Progenitor cell of endocrine pancreas (in vitro differentiated cells): ENCODE measurements around the gene GID8. TPM values are rescaled to one million over a fixed set of nuclear protein-coding genes. Genes with fewer than 3 reads are reported as not detected.

Experiments
- DNase-seq: peaks from one replicate; pipeline ENCODE4 v3.0.0; 2021; ENCODE audit warnings: low spot score; ENCODE audit not compliant: unreplicated experiment
- H3K27ac Mint-ChIP-seq: 2 replicates; pipeline ENCODE4 v1.8.0; 2021; ENCODE audit warnings: mild to moderate bottlenecking, moderate library complexity, mixed read lengths
- H3K27me3 Mint-ChIP-seq: 2 replicates; pipeline ENCODE4 v1.8.0; 2021; ENCODE audit warnings: mixed read lengths
- H3K36me3 Mint-ChIP-seq: 2 replicates; pipeline ENCODE4 v1.8.0; 2022; ENCODE audit warnings: mixed read lengths; ENCODE audit not compliant: insufficient read depth
- H3K4me1 Mint-ChIP-seq: 2 replicates; pipeline ENCODE4 v1.8.0; 2021; ENCODE audit warnings: low read depth, mixed read lengths
- H3K4me3 Mint-ChIP-seq: 2 replicates; pipeline ENCODE4 v1.8.0; 2021; ENCODE audit warnings: low read depth, mild to moderate bottlenecking, moderate library complexity, mixed read lengths
- H3K9me3 Mint-ChIP-seq: 2 replicates; pipeline ENCODE4 v1.8.0; 2021; ENCODE audit warnings: low read depth, mixed read lengths
- total RNA-seq: library from RNA; stranded (reverse); gene quantifications from 2 replicates; pipeline ENCODE4 v1.2.1, GENCODE V29; 2021
- TF ChIP-seq, protein P1 (sequence below): fragments of 200-600 bp; sonication (generic); IDR thresholded peaks from one replicate; pipeline ENCODE4 v1.5.0; 2021; ENCODE audit warnings: antibody characterized with exemption, mild to moderate bottlenecking; ENCODE audit not compliant: unreplicated experiment

Gene GID8
- total RNA-seq, 1 donor from 2014 or later, result 66.7 TPM

DNA sequence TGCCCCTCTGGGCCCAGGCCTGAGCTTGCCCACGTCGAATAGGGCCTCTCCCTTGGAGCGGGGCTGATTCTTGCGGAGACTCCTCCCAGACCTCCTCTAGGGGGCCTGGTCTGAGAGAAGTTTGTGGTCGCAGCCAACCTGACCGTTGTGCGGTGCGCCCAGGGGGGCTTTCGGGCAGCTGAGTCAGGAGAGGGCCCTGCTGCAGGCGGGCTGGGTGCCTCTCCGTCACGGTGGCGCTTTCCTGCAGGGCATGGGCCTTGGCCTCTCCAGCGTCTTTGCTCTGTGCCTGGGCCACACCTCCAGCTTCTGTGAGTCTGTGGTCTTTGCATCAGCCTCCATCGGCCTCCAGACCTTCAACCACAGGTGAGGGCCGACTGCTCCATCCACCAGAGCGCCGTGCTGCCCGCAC lies 27.4 kb downstream of the GID8 start:
- no peak for DNase-seq
- H3K4me3 Mint-ChIP-seq, result no peak overlapping the region
- TF ChIP-seq, protein P1, sequence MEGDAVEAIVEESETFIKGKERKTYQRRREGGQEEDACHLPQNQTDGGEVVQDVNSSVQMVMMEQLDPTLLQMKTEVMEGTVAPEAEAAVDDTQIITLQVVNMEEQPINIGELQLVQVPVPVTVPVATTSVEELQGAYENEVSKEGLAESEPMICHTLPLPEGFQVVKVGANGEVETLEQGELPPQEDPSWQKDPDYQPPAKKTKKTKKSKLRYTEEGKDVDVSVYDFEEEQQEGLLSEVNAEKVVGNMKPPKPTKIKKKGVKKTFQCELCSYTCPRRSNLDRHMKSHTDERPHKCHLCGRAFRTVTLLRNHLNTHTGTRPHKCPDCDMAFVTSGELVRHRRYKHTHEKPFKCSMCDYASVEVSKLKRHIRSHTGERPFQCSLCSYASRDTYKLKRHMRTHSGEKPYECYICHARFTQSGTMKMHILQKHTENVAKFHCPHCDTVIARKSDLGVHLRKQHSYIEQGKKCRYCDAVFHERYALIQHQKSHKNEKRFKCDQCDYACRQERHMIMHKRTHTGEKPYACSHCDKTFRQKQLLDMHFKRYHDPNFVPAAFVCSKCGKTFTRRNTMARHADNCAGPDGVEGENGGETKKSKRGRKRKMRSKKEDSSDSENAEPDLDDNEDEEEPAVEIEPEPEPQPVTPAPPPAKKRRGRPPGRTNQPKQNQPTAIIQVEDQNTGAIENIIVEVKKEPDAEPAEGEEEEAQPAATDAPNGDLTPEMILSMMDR, result no peak
- H3K27me3 Mint-ChIP-seq, result peaks cover 6% of the 10 kb centered on the region
- H3K4me1 Mint-ChIP-seq, result no peaks in the 10 kb centered on the region
- H3K36me3 Mint-ChIP-seq, result no peaks in the 10 kb centered on the region
- H3K9me3 Mint-ChIP-seq, result no peaks in the 10 kb centered on the region
- no peak overlapping the region for H3K27ac Mint-ChIP-seq

DNA sequence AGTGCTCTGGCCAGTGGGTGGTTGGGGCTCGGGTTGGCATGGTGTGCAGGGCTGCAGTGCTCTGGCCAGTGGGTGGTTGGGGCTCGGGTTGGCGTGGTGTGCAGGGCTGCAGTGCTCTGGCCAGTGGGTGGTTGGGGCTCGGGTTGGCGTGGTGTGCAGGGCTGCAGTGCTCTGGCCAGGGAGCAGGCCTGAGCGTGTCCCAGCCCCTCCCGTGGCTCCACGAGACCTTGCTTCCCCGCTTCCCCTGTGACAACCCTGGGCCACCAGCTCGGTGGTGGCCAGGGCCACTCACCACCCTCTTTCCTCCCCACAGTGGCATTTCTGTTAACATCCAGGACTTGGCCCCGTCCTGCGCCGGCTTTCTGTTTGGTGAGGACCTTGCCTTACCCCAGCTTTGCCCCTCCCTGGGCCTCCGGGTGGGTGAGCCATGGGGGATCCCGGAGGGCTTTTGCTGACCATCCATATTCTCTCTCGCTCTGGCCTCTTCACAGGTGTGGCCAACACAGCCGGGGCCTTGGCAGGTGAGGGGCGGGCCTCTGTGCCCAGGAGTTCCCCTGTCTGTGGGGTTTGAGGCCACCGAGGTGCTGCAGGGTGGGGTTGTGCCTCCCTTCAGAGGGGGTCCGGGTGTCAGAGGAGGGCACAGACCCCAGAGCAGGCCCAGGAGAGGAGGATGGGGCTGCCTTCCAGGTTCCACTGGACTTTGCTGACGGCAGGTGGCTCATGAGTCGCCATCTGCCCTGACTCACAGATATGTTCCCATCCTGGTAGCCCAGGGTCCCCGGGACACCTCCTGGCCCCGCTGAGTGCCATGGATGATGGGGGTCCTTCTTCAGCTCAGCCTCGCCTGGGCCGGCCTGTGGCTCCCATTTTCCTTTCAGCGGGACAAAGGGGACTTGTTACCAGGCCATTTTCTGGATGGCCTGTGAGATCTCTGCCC lies 28.5 kb downstream of the GID8 start:
- TF ChIP-seq, protein P1, result no peak
- Mint-ChIP-seq H3K27ac (no peak overlapping the region), H3K4me3 (no peak overlapping the region)

DNA sequence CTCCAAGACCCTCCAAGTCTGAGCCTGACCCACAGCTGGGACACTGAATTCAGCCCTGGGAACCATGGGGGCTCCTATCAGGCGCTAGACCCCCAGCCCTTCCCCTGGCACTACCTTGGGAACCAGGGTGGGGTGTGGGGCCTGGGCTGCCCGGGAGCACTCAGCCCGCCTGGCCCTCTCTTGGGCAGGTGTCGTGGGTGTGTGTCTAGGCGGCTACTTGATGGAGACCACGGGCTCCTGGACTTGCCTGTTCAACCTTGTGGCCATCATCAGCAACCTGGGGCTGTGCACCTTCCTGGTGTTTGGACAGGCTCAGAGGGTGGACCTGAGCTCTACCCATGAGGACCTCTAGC lies 29.2 kb downstream of the GID8 start:
- H3K27me3 Mint-ChIP-seq, result peaks cover 16% of the 10 kb centered on the region

More for the DNA sequence above, 28.5 kb downstream of the GID8 start:
- H3K9me3 Mint-ChIP-seq, result no peaks in the 10 kb centered on the region
- no peak for DNase-seq
- no peaks in the 10 kb centered on the region for H3K36me3 Mint-ChIP-seq
- H3K27me3 Mint-ChIP-seq, result peaks cover 10% of the 10 kb centered on the region
- no peaks in the 10 kb centered on the region for H3K4me1 Mint-ChIP-seq

DNA sequence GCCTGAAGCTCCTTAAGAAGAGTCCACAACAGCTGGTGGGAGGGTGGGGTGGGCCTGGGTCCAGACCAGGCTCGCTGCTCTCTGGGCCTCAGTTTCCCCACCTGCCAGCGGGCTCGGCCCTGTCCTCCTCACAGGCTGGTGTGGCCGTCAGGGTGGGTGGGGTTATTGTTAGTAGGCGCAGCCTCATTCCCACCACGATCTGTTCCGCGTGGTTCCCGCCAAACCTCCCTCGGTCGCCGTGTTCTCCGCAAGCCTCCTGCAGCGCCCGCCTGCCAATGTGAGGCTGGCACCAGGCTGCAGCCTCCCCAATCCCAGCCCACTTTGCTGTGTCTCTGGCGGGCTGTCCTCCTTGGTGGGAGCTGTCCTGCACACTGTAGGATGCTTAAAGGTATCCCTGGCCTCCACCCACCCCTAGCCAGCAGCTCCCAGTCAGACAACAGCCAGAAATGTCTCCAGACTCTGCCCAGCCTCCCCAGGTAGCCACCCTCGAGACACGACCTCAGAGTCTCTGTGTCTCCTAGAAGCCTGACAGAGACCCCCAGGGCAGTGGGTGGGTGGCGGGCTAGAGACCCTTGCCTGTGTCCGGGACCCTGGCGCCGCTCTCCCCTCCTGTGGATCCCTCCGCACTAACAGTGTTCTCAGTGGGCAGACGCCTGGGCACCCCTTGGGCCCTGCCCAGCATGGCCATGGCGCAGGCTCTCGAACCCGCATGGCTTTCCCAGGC lies 29.8 kb downstream of the GID8 start:
- DNase-seq, result no peak

More for the DNA sequence above, 29.2 kb downstream of the GID8 start:
- no peaks in the 10 kb centered on the region for H3K4me1 Mint-ChIP-seq
- no peaks in the 10 kb centered on the region for H3K36me3 Mint-ChIP-seq
- no peaks in the 10 kb centered on the region for H3K9me3 Mint-ChIP-seq
- no peak overlapping the region for H3K4me3 Mint-ChIP-seq
- no peak for DNase-seq
- TF ChIP-seq, protein P1, result no peak
- no peak overlapping the region for H3K27ac Mint-ChIP-seq

More for the DNA sequence above, 29.8 kb downstream of the GID8 start:
- TF ChIP-seq, protein P1, result no peak
- no peak overlapping the region for H3K4me3 Mint-ChIP-seq
- H3K9me3 Mint-ChIP-seq, result no peaks in the 10 kb centered on the region
- peaks cover 1% of the 10 kb centered on the region for H3K4me1 Mint-ChIP-seq
- no peaks in the 10 kb centered on the region for H3K36me3 Mint-ChIP-seq
- peaks cover 21% of the 10 kb centered on the region for H3K27me3 Mint-ChIP-seq
- H3K27ac Mint-ChIP-seq, result no peak overlapping the region
